Liver (tissue), 9 donors: ENCODE results near the gene CADM2. TPM values are rescaled to one million over a fixed set of nuclear protein-coding genes. Genes with fewer than 3 reads are reported as not detected.

Experiments used
- DNase-seq: peaks from one replicate; pipeline ENCODE4 v3.0.0-alpha.2; 2017; ENCODE audit warnings: low spot score
- H3K27ac ChIP-seq, 2 donors: one replicate each; pipeline ENCODE4 v1.7.0; 2013; ENCODE audit warnings: inconsistent platforms in 2 of 2, low read length in 2 of 2, control low read depth in 1 of 2, low read depth in 1 of 2, mild to moderate bottlenecking in 1 of 2
- H3K27me3 ChIP-seq, 4 donors: one replicate each; pipeline versions ENCODE4 v1.6.1 to v1.7.0; 2013; ENCODE audit warnings: low read length in 3 of 4, inconsistent platforms in 1 of 4, mild to moderate bottlenecking in 1 of 4, moderate library complexity in 1 of 4; ENCODE audit not compliant: control insufficient read depth in 4 of 4, insufficient read depth in 4 of 4
- H3K36me3 ChIP-seq, 4 donors: one replicate each; pipeline versions ENCODE4 v1.6.1 to v1.7.0; 2013; ENCODE audit warnings: low read length in 3 of 4, mild to moderate bottlenecking in 3 of 4, low read depth in 1 of 4, moderate library complexity in 1 of 4; ENCODE audit not compliant: control insufficient read depth in 4 of 4, insufficient read depth in 3 of 4
- H3K4me1 ChIP-seq, 4 donors: one replicate each; pipeline versions ENCODE4 v1.6.1 to v1.7.0; 2013; ENCODE audit warnings: low read length in 3 of 4, mild to moderate bottlenecking in 3 of 4, moderate library complexity in 1 of 4; ENCODE audit not compliant: control insufficient read depth in 4 of 4, insufficient read depth in 4 of 4
- H3K4me3 ChIP-seq, 3 donors: one replicate each; pipeline versions ENCODE4 v1.6.1 to v1.7.0; 2013; ENCODE audit warnings: low read length in 3 of 3, control low read depth in 1 of 3, low read depth in 1 of 3, mild to moderate bottlenecking in 1 of 3
- H3K9ac ChIP-seq, 2 donors: one replicate each; pipeline ENCODE4 v1.7.0; 2013; ENCODE audit warnings: low read length in 2 of 2, mild to moderate bottlenecking in 2 of 2, moderate library complexity in 2 of 2, control low read depth in 1 of 2, low read depth in 1 of 2
- H3K9me3 ChIP-seq, 4 donors: one replicate each; pipeline versions ENCODE4 v1.6.1 to v1.7.0; 2013; ENCODE audit warnings: low read length in 3 of 4; ENCODE audit not compliant: control insufficient read depth in 4 of 4
- CTCF ChIP-seq: fragments of 150-350 bp; IDR thresholded peaks from 2 replicates; pipeline ENCODE4 v1.5.1; 2017; ENCODE audit warnings: improper control_type of control experiment, low read depth, low read length; ENCODE audit not compliant: missing input control
- EGR1 ChIP-seq, 2 donors: IDR thresholded peaks; 2 replicates each; pipeline ENCODE4 v1.6.1; 2016 to 2018; ENCODE audit warnings: antibody characterized with exemption in 2 of 2, low read depth in 2 of 2
- FOXA1 ChIP-seq: IDR thresholded peaks from 2 replicates; pipeline ENCODE4 v1.6.1; 2016; ENCODE audit warnings: antibody characterized with exemption
- FOXA2 ChIP-seq: IDR thresholded peaks from 2 replicates; pipeline ENCODE4 v1.6.1; 2016; ENCODE audit warnings: antibody characterized with exemption
- GABPA ChIP-seq, 2 donors: IDR thresholded peaks in 1 of 2; conservative IDR thresholded peaks in 1 of 2; 2 replicates each; pipeline ENCODE4 v1.6.1; 2016; ENCODE audit warnings: antibody characterized with exemption in 2 of 2, mild to moderate bottlenecking in 1 of 2, moderate library complexity in 1 of 2
- HNF4A ChIP-seq, 2 donors: conservative IDR thresholded peaks; 2 replicates each; pipeline ENCODE4 v1.6.1; 2016; ENCODE audit warnings: antibody characterized with exemption in 2 of 2, mild to moderate bottlenecking in 2 of 2
- HNF4G ChIP-seq: IDR thresholded peaks from 2 replicates; pipeline ENCODE4 v1.6.1; 2016; ENCODE audit warnings: antibody characterized with exemption
- JUND ChIP-seq, 2 donors: IDR thresholded peaks; 2 replicates each; pipeline ENCODE4 v1.6.1; 2016; ENCODE audit warnings: antibody characterized with exemption in 2 of 2
- MAX ChIP-seq: IDR thresholded peaks from 2 replicates; pipeline ENCODE4 v1.6.1; 2016; ENCODE audit warnings: antibody characterized with exemption
- NR2F2 ChIP-seq: IDR thresholded peaks from 2 replicates; pipeline ENCODE4 v1.6.1; 2016; ENCODE audit warnings: antibody characterized with exemption
- RAD21 ChIP-seq, 2 donors: IDR thresholded peaks; 2 replicates each; pipeline ENCODE4 v1.6.1; 2016; ENCODE audit warnings: antibody characterized with exemption in 2 of 2, mild to moderate bottlenecking in 2 of 2
- REST ChIP-seq: IDR thresholded peaks from 2 replicates; pipeline ENCODE4 v1.6.1; 2016; ENCODE audit warnings: antibody characterized with exemption, mild to moderate bottlenecking
- RXRA ChIP-seq, 2 donors: IDR thresholded peaks; 2 replicates each; pipeline ENCODE4 v1.6.1; 2017 to 2018; ENCODE audit warnings: antibody characterized with exemption in 2 of 2, mild to moderate bottlenecking in 1 of 2
- SP1 ChIP-seq: IDR thresholded peaks from 2 replicates; pipeline ENCODE4 v1.6.1; 2018; ENCODE audit warnings: antibody characterized with exemption, mild to moderate bottlenecking
- TAF1 ChIP-seq: conservative IDR thresholded peaks from 2 replicates; pipeline ENCODE4 v1.6.1; 2016; ENCODE audit warnings: antibody characterized with exemption, mild to moderate bottlenecking
- WGBS: extraction: QIAGEN DNeasy Blood & Tissue Kit; methylation state at CpG from one replicate; pipeline ENCODE4 v1.1.7; 2013; 5-methylcytosine and 5-hydroxymethylcytosine counted together
- polyA plus RNA-seq, 2 donors: library from polyadenylated mRNA; stranded (reverse) in 1 of 2; unstranded in 1 of 2; fragments of 200-250 nt in 1 of 2; fragments of >200 nt in 1 of 2; fragmentation: Nextera tagmentation in 1 of 2; extraction: Ambion mirVana in 1 of 2; gene quantifications; one replicate each; pipeline versions ENCODE4 v1.2.1 to v1.2.3, GENCODE V29; 2013 to 2015
- total RNA-seq, 2 donors: library from RNA; depleted of rRNA; stranded (reverse); fragments of >200 nt; gene quantifications; one replicate each; pipeline ENCODE4 v1.2.3, GENCODE V29; 2014
- donor health status: healthy.
- donor health status: healthy.
- donor health status: healthy.
- donor health status: healthy.
- donor health status: healthy.

CADM2 gene
- total and polyA plus RNA-seq, 4 donors, result 0.35 to 0.92 (median 0.51) TPM

GRCh38 chr3:85862893-85863455 lies 904.2 kb downstream of the CADM2 start:
- H3K36me3 ChIP-seq, result no peaks in the 10 kb centered on the region
- H3K4me1 ChIP-seq, result no peaks in the 10 kb centered on the region
- no peak overlapping the region for H3K27ac ChIP-seq
- H3K9me3 ChIP-seq, result no peaks in the 10 kb centered on the region
- TF ChIP-seq HNF4G (no peak), NR2F2 (no peak), REST (no peak), FOXA1 (no peak), FOXA2 (no peak), RAD21 (IDR thresholded peaks at IDR 0.05) (no peak), HNF4A (conservative IDR thresholded peaks at IDR 0.05) (no peak), CTCF (no peak)
- no peak overlapping the region for H3K9ac ChIP-seq
- H3K27me3 ChIP-seq, result no peaks in the 10 kb centered on the region
- DNase-seq, result no peak
- no peak overlapping the region for H3K4me3 ChIP-seq

- no peaks in the 10 kb centered on the region for H3K27me3 ChIP-seq
- H3K9ac ChIP-seq, result no peak overlapping the region
- H3K36me3 ChIP-seq, result no peaks in the 10 kb centered on the region
- H3K27ac ChIP-seq, result no peak overlapping the region
- TF ChIP-seq SP1 (no peak), HNF4A (conservative IDR thresholded peaks at IDR 0.05) (no peak), JUND (IDR thresholded peaks at IDR 0.05) (no peak), REST (no peak), CTCF (no peak), GABPA (IDR thresholded peaks at IDR 0.05 in 1 of 2, conservative IDR thresholded peaks at IDR 0.05 in 1 of 2) (no peak), MAX (no peak), RXRA (IDR thresholded peaks at IDR 0.05) (no peak), FOXA2 (no peak), TAF1 (no peak), RAD21 (IDR thresholded peaks at IDR 0.05) (no peak), NR2F2 (no peak), EGR1 (IDR thresholded peaks at IDR 0.05; ENCODE audit: low read depth in 2 of 2) (no peak), FOXA1 (no peak)
- no peaks in the 10 kb centered on the region for H3K4me1 ChIP-seq
- H3K9me3 ChIP-seq, result no peaks in the 10 kb centered on the region
- H3K4me3 ChIP-seq, result no peak overlapping the region
- DNase-seq, result no peak
- 73% methylated on average over 1 of the region's 1 CpG for WGBS
These were observed 906.1 kb downstream of the CADM2 start for GRCh38 chr3:85864896-85865295.
